ENCODE measurements around the gene NDRG3. TPM values are rescaled to one million over a fixed set of nuclear protein-coding genes. Genes with fewer than 3 reads are reported as not detected.
"Not testable (repeated sequence)": the region's sequence is repeated elsewhere in the genome, so short reads cannot be mapped to it uniquely, and the experiment has no call there.

NDRG3 gene
- total and polyA plus RNA-seq, 9 donors = 16.7 to 66.0 (median 24.1) TPM

GRCh38 chr20:36717021-36717420 is 28.9 kb downstream of the NDRG3 start:
- no peak for TF ChIP-seq CTCF (IDR thresholded peaks at IDR 0.05)
- no peak for TF ChIP-seq EP300 (IDR thresholded peaks at IDR 0.05)
- TF ChIP-seq POLR2A (IDR thresholded peaks at IDR 0.05) = no peak
- DNase-seq = no peak
- Histone ChIP-seq H3K27ac (no peak overlapping the region), H3K27me3 (no peaks in the 10 kb centered on the region), H3K4me1 (ENCODE audit: insufficient read depth) (no peaks in the 10 kb centered on the region), H3K4me3 (no peak overlapping the region), H3K36me3 (no peaks in the 10 kb centered on the region), H3K9me3 (no peaks in the 10 kb centered on the region)
- WGBS, 3 donors = 82 to 84% (median 83%) methylated on average over 3 of the region's 3 CpGs
- intact Hi-C loops (cut with DNase I) = no loop called here

- H3K36me3 ChIP-seq = no peaks in the 10 kb centered on the region
- H3K27me3 ChIP-seq = no peaks in the 10 kb centered on the region
- intact Hi-C loops (cut with DNase I) = no loop called here
- TF ChIP-seq EP300 (IDR thresholded peaks at IDR 0.05) (no peak), CTCF (IDR thresholded peaks at IDR 0.05) (no peak)
- H3K4me3 ChIP-seq = no peak overlapping the region
- 98 to 100% (median 100%) methylated on average over 1 of the region's 1 CpG for WGBS, 3 donors
- H3K9me3 ChIP-seq = no peaks in the 10 kb centered on the region
- H3K27ac ChIP-seq = no peak overlapping the region
- no peak for DNase-seq
- no peaks in the 10 kb centered on the region for H3K4me1 ChIP-seq (ENCODE audit: insufficient read depth)
Observed at GRCh38 chr20:36712775-36713174, 33.1 kb downstream of the NDRG3 start.

- Histone ChIP-seq H3K4me1 (ENCODE audit: insufficient read depth) (no peaks in the 10 kb centered on the region), H3K27ac (no peak overlapping the region), H3K27me3 (no peaks in the 10 kb centered on the region), H3K9me3 (no peaks in the 10 kb centered on the region), H3K36me3 (no peaks in the 10 kb centered on the region), H3K4me3 (no peak overlapping the region)
- DNase-seq = no peak
- WGBS, 3 donors = 73 to 79% (median 75%) methylated on average over 5 of the region's 5 CpGs
- no peak for TF ChIP-seq EP300 (IDR thresholded peaks at IDR 0.05)
- intact Hi-C loops (cut with DNase I) = no loop called here
Observed at GRCh38 chr20:36709126-36709525, 36.8 kb downstream of the NDRG3 start.

- Histone ChIP-seq H3K36me3 (no peaks in the 10 kb centered on the region), H3K27ac (no peak overlapping the region), H3K4me1 (ENCODE audit: insufficient read depth) (no peaks in the 10 kb centered on the region), H3K4me3 (no peak overlapping the region), H3K27me3 (no peaks in the 10 kb centered on the region), H3K9me3 (no peaks in the 10 kb centered on the region)
- intact Hi-C loops (cut with DNase I) = no loop called here
- 77 to 82% (median 80%) methylated on average over 4 of the region's 4 CpGs for WGBS, 3 donors
- no peak for DNase-seq
- TF ChIP-seq CTCF (IDR thresholded peaks at IDR 0.05) (no peak), EP300 (IDR thresholded peaks at IDR 0.05) (no peak), POLR2A (IDR thresholded peaks at IDR 0.05) (no peak)
Observed at GRCh38 chr20:36703530-36703929, 42.4 kb downstream of the NDRG3 start.

- TF ChIP-seq EP300 (IDR thresholded peaks at IDR 0.05) (no peak), POLR2A (IDR thresholded peaks at IDR 0.05) (no peak), CTCF (IDR thresholded peaks at IDR 0.05) (no peak)
- no peak for DNase-seq
- 77 to 80% (median 77%) methylated on average over 3 of the region's 3 CpGs for WGBS, 3 donors
Observed at GRCh38 chr20:36700438-36700837, 45.5 kb downstream of the NDRG3 start.

GRCh38 chr20:36695467-36695866 is 50.4 kb downstream of the NDRG3 start:
- H3K9me3 ChIP-seq, H3K27ac ChIP-seq: not testable (repeated sequence)

More at GRCh38 chr20:36700438-36700837, 45.5 kb downstream of the NDRG3 start:
- intact Hi-C loops (cut with DNase I) = no loop called here
- Histone ChIP-seq H3K9me3 (no peaks in the 10 kb centered on the region), H3K4me3 (no peak overlapping the region), H3K27ac (no peak overlapping the region), H3K27me3 (no peaks in the 10 kb centered on the region), H3K36me3 (no peaks in the 10 kb centered on the region), H3K4me1 (ENCODE audit: insufficient read depth) (no peaks in the 10 kb centered on the region)

More at GRCh38 chr20:36695467-36695866, 50.4 kb downstream of the NDRG3 start:
- H3K27me3 ChIP-seq; H3K4me3 ChIP-seq; H3K4me1 ChIP-seq (ENCODE audit: insufficient read depth); DNase-seq; intact Hi-C loops (cut with DNase I); H3K36me3 ChIP-seq: not testable (repeated sequence)
- WGBS, 3 donors = 91 to 93% (median 92%) methylated on average over 8 of the region's 8 CpGs
